NCI-H2196 (cell line): ENCODE data around the gene GNA15.
"Not testable (repeated sequence)": the region's sequence is repeated elsewhere in the genome, so short reads cannot be mapped to it uniquely, and the experiment has no call there.

Experiments used
- DNase-seq: peaks from one replicate; lab custom pipeline; 2025; ENCODE audit not compliant: unreplicated experiment; lab: John Stamatoyannopoulos, UW

Gene GNA15

DNA sequence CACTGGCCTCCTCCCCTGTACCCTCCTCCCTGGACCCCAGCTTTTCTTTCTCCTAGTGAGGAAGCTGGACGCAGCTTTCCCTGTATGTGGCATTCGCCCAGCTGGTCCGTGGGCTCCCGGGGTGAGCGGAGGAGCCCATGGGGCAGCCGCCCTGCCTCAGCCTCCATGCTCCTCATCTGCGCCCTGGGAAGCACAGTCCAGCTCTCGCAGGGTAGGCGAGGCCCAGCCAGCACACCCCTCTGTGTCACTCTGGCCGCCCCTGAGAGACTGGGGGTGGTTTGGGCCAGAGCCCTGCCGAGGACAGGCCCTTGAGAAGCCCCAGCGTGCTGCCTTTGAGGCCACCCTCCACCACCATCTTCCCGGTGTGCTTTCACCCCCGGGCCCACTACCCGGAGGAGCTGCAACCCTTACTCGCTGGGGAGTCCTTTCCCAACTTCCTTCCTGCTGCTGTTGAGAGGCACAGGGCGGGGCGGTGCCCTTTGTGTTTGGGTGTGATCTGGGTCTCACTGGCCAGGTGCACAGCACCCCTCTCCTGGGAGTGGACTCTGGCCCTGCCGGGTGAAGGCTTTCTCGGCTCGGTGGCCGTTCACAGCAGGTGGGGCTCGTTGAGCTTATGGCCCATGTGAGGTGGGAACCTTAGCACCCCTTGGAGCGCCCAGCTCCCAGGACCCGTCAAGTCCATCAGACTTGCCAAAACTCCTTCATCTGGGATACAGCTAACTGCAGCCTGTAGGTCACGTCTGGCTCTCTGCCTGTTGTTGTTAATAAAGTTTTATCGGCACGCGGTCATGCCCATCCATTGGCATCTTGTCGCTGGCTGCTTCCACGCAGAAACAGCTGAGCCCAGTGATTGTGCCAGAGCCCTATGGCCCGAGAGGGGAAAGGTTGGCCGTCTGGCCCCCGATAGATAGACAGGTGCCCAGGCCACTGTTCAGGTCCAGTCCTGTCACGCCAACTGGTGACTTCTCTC, 53.1 kb downstream of the GNA15 start:
- no peak for DNase-seq

DNA sequence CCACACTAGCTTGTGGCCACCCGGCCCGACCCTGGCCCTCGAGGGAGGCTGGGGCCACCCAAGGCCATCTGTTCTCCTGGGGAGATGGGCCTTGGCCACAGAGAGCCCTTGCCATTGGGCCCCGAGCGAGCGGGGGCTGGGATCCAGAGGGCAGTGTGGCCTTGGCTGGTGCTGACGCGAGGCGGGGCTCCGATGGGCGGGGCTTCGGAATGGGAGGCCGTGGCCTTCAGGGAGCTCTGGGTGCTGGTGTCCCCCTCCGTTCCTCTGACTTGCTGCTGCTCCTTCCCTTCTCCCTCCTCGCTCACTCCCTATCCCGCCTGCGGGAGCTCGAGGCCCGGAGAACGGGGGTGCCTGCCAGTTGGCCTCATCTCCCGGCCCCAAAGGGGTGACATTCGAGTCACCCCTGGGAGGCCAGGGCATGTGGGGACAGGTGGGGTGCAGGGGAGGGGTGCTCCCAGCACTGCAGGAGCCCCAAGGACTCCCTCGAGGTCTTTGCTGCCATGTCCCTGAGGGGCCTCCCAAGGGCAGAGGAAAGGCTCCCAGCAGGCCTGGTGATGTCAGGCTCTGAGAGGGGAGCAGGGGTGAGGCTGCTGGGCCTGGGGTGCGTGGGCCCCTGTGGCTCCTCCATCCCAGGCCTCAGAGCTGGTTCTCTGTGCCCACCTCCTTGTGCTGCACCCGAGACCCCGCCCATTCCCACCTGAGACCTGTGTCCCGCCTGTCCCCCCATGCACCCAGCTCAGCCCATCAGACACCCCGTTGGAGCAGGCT, 54.1 kb downstream of the GNA15 start:
- no peak for DNase-seq

DNA sequence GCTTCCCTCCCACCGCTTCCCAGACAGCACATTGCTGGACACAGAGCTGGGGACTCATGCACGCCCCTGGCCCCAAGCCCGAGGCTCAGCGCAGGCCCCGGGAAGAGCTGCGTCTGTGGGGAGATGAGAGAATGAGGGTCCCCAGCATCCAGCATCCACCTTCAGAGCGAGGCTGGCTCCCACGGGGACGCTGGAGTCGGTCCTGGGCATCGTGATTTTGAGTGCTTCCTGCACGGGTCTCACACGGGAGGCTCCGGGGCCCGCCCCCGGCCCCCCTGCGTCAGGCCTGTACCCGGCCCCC, 54.6 kb downstream of the GNA15 start:
- no peak for DNase-seq

DNA sequence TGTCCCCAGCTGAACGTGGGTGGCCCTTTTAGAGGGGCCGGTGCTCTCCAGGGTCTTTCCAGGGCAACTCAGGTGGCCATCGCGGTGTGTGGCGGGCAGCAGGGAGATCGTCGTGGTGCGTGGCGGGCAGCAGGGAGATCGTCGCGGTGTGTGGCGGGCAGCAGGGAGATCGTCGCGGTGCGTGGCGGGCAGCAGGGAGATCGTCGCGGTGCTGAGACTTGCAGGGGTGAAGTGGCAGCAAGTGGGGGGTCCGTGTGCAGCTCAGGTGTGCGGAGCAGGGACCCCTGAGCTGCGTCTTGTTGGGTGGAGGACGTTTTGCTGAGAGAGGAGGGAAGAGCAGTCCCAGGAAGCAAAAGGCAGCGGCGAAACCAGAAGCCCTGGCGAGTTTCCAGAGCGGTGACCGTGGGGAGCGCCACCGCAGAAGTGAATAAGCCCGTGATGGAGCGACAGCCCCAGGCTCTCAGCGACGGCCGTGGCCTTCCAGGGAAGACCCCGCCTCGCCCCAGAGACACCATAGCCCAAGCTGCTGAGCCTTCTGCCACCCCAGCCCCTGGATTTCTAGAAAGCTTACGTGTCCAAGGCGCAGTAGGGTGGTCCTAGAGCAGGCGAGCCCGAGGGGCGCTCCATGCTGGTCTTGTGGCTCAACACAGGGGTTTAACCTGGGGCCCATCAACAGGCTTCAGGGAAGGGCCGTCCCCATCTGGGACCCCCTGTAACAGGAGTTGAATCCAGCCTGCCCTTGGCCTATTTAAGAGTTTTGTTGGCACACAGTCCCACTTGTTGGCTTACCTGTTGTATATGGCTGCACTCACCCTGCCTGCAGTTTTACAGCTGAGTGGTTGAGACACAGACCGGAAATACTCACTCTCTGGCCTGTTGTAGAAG, 55.3 kb downstream of the GNA15 start:
- DNase-seq: no peak

DNA sequence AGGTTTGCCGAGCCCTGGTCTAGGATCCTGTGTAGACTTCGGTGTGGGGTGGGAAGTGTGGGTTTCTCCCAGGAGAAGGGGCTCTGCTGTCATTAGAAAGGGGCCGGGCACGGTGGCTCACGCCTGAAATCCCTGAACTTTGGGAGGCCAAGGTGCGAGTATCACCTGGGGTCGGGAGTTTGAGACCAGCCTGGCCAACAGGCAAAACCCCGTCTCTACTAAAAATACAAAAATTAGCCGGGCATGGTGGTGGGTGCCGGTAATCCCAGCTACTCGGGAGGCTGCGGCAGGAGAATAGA, 55.9 kb downstream of the GNA15 start:
- DNase-seq: not testable (repeated sequence)

DNA sequence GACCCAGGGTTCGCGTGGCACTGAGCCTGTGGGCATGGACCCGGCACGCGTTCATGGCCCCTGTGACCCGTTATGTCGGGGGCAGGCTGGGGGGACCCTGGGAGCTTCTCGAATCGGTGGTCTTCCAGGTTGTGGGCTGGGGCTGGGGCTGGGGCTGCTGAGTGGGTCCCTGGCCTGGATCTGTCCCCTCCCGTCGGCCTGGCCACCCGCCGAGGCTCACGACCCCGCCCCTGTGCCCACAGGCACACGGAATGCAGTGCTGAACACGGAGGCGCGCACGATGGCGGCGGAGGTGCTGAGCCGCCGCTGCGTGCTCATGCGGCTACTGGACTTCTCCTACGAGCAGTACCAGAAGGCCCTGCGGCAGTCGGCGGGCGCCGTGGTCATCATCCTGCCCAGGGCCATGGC, 56.4 kb downstream of the GNA15 start:
- DNase-seq: no peak

DNA sequence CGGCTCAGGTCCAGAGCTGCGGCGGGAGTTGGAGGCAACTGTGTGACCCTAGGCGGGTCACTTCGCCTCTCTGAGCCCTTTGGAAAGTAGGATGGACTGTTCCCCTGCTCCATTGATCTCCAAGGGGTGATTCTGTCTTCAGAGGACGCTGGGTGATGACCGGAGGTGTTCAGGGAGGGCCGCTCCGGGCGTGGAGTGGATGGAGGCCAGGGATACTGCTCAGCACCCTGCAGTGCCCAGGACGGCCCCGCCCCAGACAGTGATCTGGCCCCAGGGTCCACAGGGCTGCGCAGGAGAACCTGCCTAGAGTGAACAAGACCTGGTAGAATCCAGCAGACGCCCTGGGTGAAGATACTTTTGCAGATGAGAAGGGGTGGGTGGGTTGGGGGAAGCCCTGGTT, 56.9 kb downstream of the GNA15 start:
- DNase-seq: no peak

DNA sequence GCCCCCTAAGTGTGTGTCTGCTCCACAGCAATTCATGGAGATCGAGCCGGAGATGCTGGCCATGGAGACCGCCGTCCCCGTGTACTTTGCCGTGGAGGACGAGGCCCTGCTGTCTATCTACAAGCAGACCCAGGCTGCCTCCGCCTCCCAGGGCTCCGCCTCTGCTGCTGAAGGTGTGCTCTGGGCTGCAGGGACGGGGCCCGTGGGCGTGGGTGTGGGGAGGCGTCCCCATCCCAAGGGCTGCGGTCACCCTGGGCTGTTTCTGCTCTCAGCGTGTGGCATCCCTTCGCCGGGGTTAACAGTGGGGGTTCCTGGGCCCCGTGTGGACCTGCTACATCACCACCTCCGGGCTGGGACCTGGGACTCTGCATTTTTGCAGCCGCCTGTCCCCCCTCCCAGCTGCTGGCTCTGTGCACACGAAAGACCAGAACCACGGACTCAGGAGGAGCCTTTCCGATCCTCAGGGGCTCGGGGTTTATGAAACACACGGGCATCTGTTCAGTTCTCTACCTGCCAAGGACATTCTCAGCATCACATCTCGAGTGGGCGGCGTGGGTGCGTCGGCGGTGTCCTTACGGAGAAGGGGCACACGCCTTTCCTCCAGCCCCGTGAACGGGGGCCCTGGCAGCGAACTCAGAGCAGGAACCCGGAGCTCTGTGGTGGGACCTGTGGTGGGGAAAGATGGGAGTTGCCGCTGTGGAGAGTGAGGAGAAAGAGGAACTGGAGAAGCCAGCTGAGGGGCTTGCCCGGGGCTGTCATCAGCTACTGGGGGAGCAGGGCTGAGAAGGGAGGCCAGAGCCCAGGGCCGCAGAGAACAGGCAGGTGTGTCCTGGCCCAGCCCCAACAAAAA, 57.6 kb downstream of the GNA15 start:
- DNase-seq: no peak

DNA sequence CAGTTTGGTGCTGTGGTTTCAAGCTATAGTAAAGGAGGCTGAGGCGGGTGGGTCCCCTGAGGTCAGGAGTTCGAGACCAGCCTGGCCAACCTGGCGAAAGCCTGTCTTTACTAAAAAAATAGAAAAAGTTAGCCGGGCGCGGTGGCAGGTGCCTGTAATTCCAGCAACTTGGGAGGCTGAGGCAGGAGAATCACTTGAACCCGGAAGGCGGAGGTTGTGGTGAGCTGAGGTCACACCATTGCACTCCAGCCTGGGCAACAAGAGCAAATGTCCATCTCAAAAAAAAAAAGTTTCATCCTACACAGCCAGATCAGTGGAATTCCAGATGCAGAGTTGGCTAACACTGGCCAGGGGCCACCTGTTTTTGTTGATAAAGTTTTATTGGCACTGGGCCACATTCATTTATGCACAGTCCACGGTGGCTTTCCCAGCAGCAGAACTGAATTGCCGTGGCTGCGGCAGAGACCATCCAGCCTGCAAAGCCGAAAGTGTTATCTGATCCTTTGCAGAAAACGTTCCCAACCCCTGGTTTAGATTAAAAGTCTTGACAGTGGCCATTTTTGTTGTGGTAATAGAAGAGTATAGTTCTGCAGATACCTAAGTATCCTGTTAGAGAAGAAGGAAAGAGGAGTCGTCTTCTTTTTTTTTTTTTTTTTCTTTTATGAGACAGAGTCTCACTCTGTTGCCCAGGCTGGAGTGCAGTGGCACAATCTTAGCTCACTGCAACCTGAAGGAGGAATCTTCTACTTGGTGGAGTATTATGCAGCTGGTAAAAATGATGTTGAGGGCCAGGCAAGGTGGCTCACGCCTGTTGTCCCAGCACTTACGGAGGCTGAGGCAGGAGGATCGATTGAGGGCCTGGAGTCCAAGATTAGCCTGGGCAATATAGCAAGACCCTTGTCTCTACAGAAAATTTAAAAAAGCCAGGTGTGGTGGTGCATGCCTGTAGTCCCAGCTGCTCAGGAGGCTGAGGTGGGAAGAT, 58.6 kb downstream of the GNA15 start:
- DNase-seq: no peak

DNA sequence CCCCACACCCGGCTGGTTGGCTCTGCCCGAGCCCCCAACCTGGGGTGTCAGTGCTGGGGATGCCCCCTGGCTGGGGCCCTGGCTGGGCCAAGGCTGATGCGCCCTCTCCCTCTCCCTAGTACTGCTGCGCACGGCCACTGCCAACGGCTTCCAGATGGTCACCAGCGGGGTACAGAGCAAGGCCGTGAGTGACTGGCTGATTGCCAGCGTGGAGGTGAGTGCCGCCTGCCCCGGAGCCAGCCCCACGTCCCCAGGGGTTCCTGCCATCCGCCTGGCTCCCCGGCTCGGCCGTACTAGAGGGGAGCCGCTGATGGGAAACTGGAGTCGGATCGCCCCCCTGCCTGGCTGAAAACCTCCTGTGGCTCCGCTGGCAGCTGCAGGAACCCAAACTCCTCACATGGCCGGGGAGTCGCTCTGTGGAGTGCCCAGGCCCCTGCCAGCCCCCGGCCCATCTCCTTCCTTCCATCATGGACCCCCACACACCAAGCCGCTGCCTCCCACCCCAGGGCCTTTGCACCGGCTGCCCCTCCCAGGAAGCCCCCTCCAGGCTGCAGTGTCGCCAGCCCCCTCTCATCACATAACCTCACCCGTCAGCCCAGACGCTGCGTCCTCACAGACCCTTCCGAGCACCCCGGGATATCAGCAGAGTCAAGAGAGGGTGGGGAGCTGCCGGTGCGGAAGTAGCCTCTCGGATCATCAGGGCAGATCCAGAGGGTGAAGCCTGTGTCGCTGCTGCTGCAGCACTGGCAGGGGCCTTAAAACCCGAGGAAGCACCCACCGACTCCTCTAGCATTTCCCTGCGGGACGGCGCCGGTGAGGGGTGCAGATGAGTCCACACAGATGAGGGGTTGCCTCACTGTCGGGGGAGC, 60.5 kb downstream of the GNA15 start:
- no peak for DNase-seq

DNA sequence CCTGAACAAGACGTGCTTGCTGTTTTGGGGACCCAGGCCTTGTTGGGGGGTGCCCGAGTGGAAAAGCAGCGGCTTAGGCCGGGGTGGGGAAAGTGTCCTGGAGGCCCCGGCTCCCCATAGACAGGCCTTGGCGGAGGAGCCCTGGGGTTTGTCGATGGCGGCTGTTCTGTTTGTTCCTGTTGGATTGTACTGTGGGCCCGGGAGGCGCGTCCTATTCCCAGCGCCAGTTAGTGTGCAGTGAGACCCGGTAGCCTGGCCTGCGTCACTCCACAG, 61.0 kb downstream of the GNA15 start:
- DNase-seq: no peak

DNA sequence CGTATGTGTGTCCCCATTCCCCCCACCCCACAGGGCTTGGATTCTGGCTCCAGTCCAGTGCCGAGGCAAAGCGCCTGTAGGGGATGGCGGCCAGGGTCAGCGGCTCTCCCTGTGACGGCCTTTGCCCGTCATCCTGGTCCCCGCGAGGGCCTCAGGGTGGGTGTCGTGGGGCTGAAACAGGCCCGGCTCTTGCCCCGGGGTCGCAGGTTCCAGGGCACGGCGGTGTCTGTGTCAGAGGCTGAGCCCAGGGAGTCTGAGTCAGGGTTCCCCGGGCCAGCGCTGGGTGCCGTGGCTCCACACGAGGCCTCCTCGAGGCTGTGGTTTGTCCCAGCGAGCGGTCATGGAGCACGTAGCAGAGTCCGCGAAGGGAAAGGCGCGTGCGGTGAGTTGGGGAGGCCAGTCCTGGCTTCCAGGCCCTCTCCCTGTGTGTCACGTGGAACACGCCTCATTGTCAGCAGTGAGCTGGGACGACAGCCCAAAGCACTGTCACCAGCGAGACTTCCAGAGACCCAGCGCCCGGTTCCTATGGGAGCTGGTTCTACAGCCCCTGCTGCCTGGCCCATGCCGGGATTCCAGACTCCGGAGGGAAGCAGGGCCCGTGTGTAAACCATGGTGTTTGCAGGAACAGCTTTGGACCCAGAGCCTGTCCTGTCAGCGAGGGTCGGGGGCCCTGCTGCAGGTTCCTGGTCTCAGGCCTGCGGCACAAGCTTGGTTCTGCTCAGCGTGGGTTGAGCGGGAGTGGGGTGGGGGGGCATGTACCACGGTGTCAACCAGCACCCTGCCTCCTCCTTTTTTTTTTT, 63.3 kb downstream of the GNA15 start:
- DNase-seq: no peak

DNA sequence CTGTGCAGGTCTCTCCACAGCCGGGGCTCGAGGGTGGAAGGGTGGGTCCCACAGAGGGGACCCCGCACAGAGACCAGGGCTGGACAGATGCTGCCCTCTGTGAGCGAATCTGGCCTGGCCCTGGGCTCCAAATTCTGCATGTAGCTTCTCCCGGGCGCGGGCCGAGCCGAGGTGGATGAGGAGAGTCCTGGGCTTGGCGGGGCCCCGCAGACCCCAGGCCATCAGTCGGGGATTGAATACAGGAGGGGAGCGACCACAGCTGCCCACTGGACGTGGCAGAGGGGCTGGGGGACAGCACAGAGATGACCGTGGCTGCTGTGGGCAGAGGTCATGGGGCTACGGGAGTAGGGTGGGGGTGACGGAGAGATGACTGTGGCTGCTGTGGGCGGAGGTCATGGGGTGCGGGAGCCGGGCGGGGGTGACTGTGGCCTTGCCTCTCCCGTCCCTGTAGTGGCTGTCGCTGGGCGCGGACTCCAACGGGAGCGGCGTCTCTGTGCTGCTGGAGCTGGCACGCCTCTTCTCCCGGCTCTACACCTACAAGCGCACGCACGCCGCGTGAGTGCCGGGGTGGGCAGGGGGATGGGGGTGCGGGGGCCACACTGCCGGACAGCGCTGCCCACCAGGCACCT, 65.4 kb downstream of the GNA15 start:
- no peak for DNase-seq

DNA sequence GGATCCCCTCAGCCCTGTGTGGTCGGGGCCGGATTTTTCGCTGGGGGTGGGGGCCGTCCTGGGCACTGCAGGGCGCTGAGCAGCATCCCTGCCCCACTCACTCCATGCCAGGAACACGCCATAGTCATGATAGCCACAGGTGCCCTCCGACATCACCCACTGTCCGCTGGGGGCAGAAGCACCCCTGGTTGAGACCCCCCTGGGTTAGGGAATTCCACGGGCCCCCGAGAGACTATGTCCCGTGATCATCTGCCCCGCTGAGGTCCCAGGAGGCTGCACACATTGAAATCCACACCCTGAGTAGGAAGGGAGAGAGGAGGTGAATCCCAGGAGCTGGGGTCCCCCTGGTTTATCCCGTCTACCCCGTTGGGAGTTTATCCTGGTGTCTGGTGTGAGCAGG, 66.1 kb downstream of the GNA15 start:
- no peak for DNase-seq

DNA sequence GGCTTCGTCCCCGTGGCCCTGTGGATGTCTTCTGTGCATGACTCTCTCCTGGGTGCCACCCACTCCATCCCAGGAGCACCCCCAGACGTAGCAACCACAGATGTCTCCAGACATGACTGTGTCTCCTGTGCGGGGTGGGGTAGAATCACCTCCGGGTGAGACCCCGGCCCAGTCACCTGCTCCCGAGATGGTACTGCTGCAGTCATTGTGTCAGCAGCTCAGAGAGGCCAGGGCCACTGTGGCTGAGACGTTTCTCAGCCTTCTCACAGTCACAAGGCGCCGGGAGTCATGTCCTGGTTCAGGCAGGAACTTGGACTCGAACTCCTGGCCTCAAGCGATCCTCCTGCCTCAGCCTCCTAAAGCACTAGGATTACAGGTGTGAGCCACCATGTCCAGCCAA, 66.5 kb downstream of the GNA15 start:
- no peak for DNase-seq

DNA sequence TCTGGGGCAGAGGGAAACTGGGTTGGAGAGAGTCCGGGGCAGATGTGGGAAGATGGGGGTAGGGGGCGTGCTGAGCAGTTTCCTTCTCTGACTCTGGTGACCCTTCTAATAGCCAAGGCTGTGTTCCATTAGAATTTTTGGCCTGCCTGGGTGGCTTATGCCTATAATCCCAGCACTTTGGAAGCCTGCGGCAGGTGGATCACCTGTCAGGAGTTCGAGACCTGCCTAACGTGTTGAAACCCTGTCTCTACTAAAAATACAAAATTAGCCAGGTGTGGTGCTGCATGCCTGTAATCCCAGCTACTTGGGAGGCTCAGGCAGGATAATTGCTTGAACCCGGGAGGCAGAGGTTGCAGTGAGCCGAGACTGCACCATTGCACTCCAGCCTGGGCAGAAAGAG, 67.1 kb downstream of the GNA15 start:
- DNase-seq: not testable (repeated sequence)

DNA sequence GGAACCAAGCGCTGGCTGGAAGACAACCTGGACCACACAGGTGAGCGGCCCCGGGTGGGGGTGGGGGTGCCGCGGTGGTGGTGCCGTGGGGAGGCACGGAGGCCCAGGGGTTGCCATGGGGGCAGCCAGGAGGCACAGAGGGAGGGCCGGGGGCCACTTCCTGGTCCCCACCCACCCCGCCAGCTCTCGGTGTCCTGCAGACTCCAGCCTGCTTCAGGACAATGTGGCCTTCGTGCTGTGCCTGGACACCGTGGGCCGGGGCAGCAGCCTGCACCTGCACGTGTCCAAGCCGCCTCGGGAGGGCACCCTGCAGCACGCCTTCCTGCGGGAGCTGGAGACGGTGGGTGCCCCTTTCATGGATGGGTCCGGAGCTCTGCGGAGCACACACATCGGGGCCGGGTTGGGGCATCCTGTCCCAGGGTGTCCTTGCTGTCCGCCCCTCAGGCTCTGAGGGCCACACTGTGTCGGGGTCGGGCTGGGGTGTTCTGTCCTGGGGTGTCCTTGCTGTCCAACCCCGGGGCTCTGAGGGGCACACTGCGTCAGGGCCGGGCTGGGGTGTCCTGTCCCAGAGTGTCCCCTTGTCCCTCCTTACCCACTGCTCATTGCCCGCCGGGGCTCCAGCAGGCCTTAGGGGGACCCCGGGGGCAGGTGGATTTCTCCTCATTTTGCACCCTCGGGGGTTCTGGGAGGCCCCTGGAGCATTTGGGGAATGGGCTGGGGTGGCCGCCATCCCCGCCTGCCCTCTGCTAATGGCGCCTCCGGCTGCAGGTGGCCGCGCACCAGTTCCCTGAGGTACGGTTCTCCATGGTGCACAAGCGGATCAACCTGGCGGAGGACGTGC, 68.2 kb downstream of the GNA15 start:
- DNase-seq: no peak
